Measurements from ENCODE around the gene ERH. TPM values are rescaled to one million over a fixed set of nuclear protein-coding genes. Genes with fewer than 3 reads are reported as not detected.
A peak's percentile ranks its signal among the peaks of the same experiment; 100 is the strongest.

ERH gene
- total RNA-seq, 2 donors from 2014 or later = 68.5 to 111 TPM

- no peaks in the 10 kb centered on the region for H3K4me1 ChIP-seq (replicated peaks)
- no peaks in the 10 kb centered on the region for H3K9me3 ChIP-seq
- intact Hi-C loops (cut with DNase I) = no loop called here
- no peak overlapping the region for H3K27ac ChIP-seq
- H3K4me3 ChIP-seq = no peak overlapping the region
- DNase-seq (ENCODE audit: low spot score) = no peak
- no peak for TF ChIP-seq POLR2A (IDR thresholded peaks at IDR 0.05)
- peak; percentile 22 for TF ChIP-seq POLR2AphosphoS5 (IDR thresholded peaks at IDR 0.05)
- no peaks in the 10 kb centered on the region for H3K36me3 ChIP-seq
- no peaks in the 10 kb centered on the region for H3K27me3 ChIP-seq (replicated peaks; ENCODE audit: insufficient read depth)
- 53% methylated on average over 2 of the region's 2 CpGs for WGBS
Measured at GRCh38 chr14:69378274-69378673, 19.8 kb downstream of the ERH start.

- Histone ChIP-seq H3K36me3 (no peaks in the 10 kb centered on the region), H3K4me3 (no peak overlapping the region), H3K27ac (no peak overlapping the region), H3K9me3 (no peaks in the 10 kb centered on the region), H3K27me3 (replicated peaks; ENCODE audit: insufficient read depth) (no peaks in the 10 kb centered on the region), H3K4me1 (replicated peaks) (no peaks in the 10 kb centered on the region)
- intact Hi-C loops (cut with DNase I) = no loop called here
- no peak for TF ChIP-seq POLR2AphosphoS5 (IDR thresholded peaks at IDR 0.05)
- TF ChIP-seq POLR2A (IDR thresholded peaks at IDR 0.05) = no peak
- no peak for DNase-seq (ENCODE audit: low spot score)
Measured at GRCh38 chr14:69376439-69376838, 21.7 kb downstream of the ERH start.

GRCh38 chr14:69375722-69376121, 22.4 kb downstream of the ERH start:
- H3K27me3 ChIP-seq (replicated peaks; ENCODE audit: insufficient read depth) = no peaks in the 10 kb centered on the region
- 98% methylated on average over 5 of the region's 5 CpGs for WGBS
- H3K4me3 ChIP-seq = no peak overlapping the region
- DNase-seq (ENCODE audit: low spot score) = no peak
- H3K4me1 ChIP-seq (replicated peaks) = no peaks in the 10 kb centered on the region
- H3K27ac ChIP-seq = no peak overlapping the region
- no peaks in the 10 kb centered on the region for H3K9me3 ChIP-seq
- intact Hi-C loops (cut with DNase I) = no loop called here
- TF ChIP-seq CTCF (IDR thresholded peaks at IDR 0.05) = no peak
- no peak for TF ChIP-seq POLR2A (IDR thresholded peaks at IDR 0.05)
- TF ChIP-seq POLR2AphosphoS5 (IDR thresholded peaks at IDR 0.05) = no peak
- H3K36me3 ChIP-seq = no peaks in the 10 kb centered on the region

GRCh38 chr14:69375182-69375581, 22.9 kb downstream of the ERH start:
- Histone ChIP-seq H3K4me3 (no peak overlapping the region), H3K27me3 (replicated peaks; ENCODE audit: insufficient read depth) (no peaks in the 10 kb centered on the region), H3K4me1 (replicated peaks) (no peaks in the 10 kb centered on the region), H3K27ac (no peak overlapping the region), H3K9me3 (no peaks in the 10 kb centered on the region), H3K36me3 (no peaks in the 10 kb centered on the region)
- DNase-seq (ENCODE audit: low spot score) = no peak
- intact Hi-C loops (cut with DNase I) = no loop called here
- WGBS = 80% methylated on average over 3 of the region's 3 CpGs
- TF ChIP-seq POLR2A (IDR thresholded peaks at IDR 0.05) = no peak
- no peak for TF ChIP-seq CTCF (IDR thresholded peaks at IDR 0.05)
- no peak for TF ChIP-seq POLR2AphosphoS5 (IDR thresholded peaks at IDR 0.05)

GRCh38 chr14:69374235-69374634, 23.9 kb downstream of the ERH start:
- no peaks in the 10 kb centered on the region for H3K27me3 ChIP-seq (replicated peaks; ENCODE audit: insufficient read depth)
- H3K4me3 ChIP-seq = no peak overlapping the region
- no peaks in the 10 kb centered on the region for H3K9me3 ChIP-seq
- H3K36me3 ChIP-seq = no peaks in the 10 kb centered on the region
- no peak overlapping the region for H3K27ac ChIP-seq
- no peak for DNase-seq (ENCODE audit: low spot score)
- no peak for TF ChIP-seq POLR2A (IDR thresholded peaks at IDR 0.05)
- TF ChIP-seq POLR2AphosphoS5 (IDR thresholded peaks at IDR 0.05) = no peak
- no peak for TF ChIP-seq CTCF (IDR thresholded peaks at IDR 0.05)
- intact Hi-C loops (cut with DNase I) = no loop called here
- no peaks in the 10 kb centered on the region for H3K4me1 ChIP-seq (replicated peaks)

- 0% methylated on average over 1 of the region's 1 CpG for WGBS
- TF ChIP-seq POLR2A (IDR thresholded peaks at IDR 0.05) (no peak), POLR2AphosphoS5 (IDR thresholded peaks at IDR 0.05) (no peak), CTCF (IDR thresholded peaks at IDR 0.05) (no peak)
- no peak overlapping the region for H3K27ac ChIP-seq
Measured at GRCh38 chr14:69373104-69373503, 25.0 kb downstream of the ERH start.

More at GRCh38 chr14:69373104-69373503, 25.0 kb downstream of the ERH start:
- Histone ChIP-seq H3K36me3 (no peaks in the 10 kb centered on the region), H3K4me1 (replicated peaks) (no peaks in the 10 kb centered on the region), H3K9me3 (no peaks in the 10 kb centered on the region), H3K4me3 (no peak overlapping the region), H3K27me3 (replicated peaks; ENCODE audit: insufficient read depth) (no peaks in the 10 kb centered on the region)
- no peak for DNase-seq (ENCODE audit: low spot score)
- intact Hi-C loops (cut with DNase I) = no loop called here
